Ishikawa (cell line): ENCODE data around the gene ANK2.

Experiments used
- CEBPB ChIP-seq: IDR thresholded peaks from 2 replicates; pipeline ENCODE4 v1.6.1; 2012
- CREB1 ChIP-seq: IDR thresholded peaks from 2 replicates; pipeline ENCODE4 v1.6.1; 2012; ENCODE audit warnings: low read depth
- EGR1 ChIP-seq: IDR thresholded peaks from 2 replicates; pipeline ENCODE4 v1.6.1; 2012
- EP300 ChIP-seq: IDR thresholded peaks from 2 replicates; pipeline ENCODE4 v1.6.1; 2012; ENCODE audit warnings: borderline replicate concordance
- FOXM1 ChIP-seq: IDR thresholded peaks from 2 replicates; pipeline ENCODE4 v1.6.1; 2012; ENCODE audit warnings: low read depth, borderline replicate concordance
- MAX ChIP-seq: IDR thresholded peaks from 2 replicates; pipeline ENCODE4 v1.6.1; 2012
- NFIC ChIP-seq: IDR thresholded peaks from 2 replicates; pipeline ENCODE4 v1.6.1; 2012
- RAD21 ChIP-seq: IDR thresholded peaks from 2 replicates; pipeline ENCODE4 v1.6.1; 2012; ENCODE audit warnings: low read depth
- REST ChIP-seq: IDR thresholded peaks from 2 replicates; pipeline ENCODE4 v1.6.1; 2012; ENCODE audit warnings: low read depth, mild to moderate bottlenecking
- TAF1 ChIP-seq: IDR thresholded peaks from 2 replicates; pipeline ENCODE4 v1.6.1; 2012; ENCODE audit warnings: low read depth, mild to moderate bottlenecking
- TCF12 ChIP-seq: IDR thresholded peaks from 2 replicates; pipeline ENCODE4 v1.6.1; 2012; ENCODE audit warnings: low read depth
- TEAD4 ChIP-seq: IDR thresholded peaks from 2 replicates; pipeline ENCODE4 v1.6.1; 2012
- USF1 ChIP-seq: IDR thresholded peaks from 2 replicates; pipeline ENCODE4 v1.6.1; 2012
- YY1 ChIP-seq: IDR thresholded peaks from 2 replicates; pipeline ENCODE4 v1.6.1; 2012; ENCODE audit warnings: low read depth
- ZBTB7A ChIP-seq: IDR thresholded peaks from 2 replicates; pipeline ENCODE4 v1.6.1; 2012; ENCODE audit warnings: low read depth

The ANK2 gene

GRCh38 chr4:113012786-113013185, 36.7 kb upstream of the ANK2 start:
- TF ChIP-seq YY1 = no peak
- TF ChIP-seq CREB1 = no peak
- no peak for TF ChIP-seq EP300
- no peak for TF ChIP-seq ZBTB7A
- TF ChIP-seq REST = no peak
- TF ChIP-seq FOXM1 = no peak
- no peak for TF ChIP-seq TEAD4
- TF ChIP-seq TCF12 = no peak
- no peak for TF ChIP-seq NFIC
- TF ChIP-seq USF1 = no peak
- TF ChIP-seq TAF1 = no peak
- no peak for TF ChIP-seq EGR1

- TF ChIP-seq MAX = no peak
- no peak for TF ChIP-seq TCF12
- no peak for TF ChIP-seq REST
- TF ChIP-seq TAF1 = no peak
- no peak for TF ChIP-seq FOXM1
- TF ChIP-seq NFIC = no peak
These were observed 35.7 kb upstream of the ANK2 start for GRCh38 chr4:113013751-113014150.

GRCh38 chr4:113016377-113016776, 33.1 kb upstream of the ANK2 start:
- TF ChIP-seq TEAD4 = no peak
- TF ChIP-seq REST = no peak
- no peak for TF ChIP-seq YY1
- TF ChIP-seq TAF1 = no peak
- TF ChIP-seq NFIC = no peak
- no peak for TF ChIP-seq RAD21
- no peak for TF ChIP-seq FOXM1
- no peak for TF ChIP-seq CREB1
- no peak for TF ChIP-seq EP300
- no peak for TF ChIP-seq ZBTB7A
- TF ChIP-seq USF1 = no peak
- TF ChIP-seq TCF12 = no peak
- TF ChIP-seq CEBPB = no peak
- no peak for TF ChIP-seq EGR1
- no peak for TF ChIP-seq MAX

- TF ChIP-seq NFIC (no peak), ZBTB7A (no peak), FOXM1 (no peak), TAF1 (no peak), TCF12 (no peak), YY1 (no peak), CEBPB (no peak), CREB1 (no peak), EGR1 (no peak), REST (no peak), USF1 (no peak), MAX (no peak), RAD21 (no peak), TEAD4 (no peak), EP300 (no peak)
These were observed 28.5 kb upstream of the ANK2 start for GRCh38 chr4:113020966-113021365.
